Vagina (tissue), 2 donors: Measurements from ENCODE around the gene XRCC4. TPM values are rescaled to one million over a fixed set of nuclear protein-coding genes. Genes with fewer than 3 reads are reported as not detected.

Source experiments
- DNase-seq, 2 donors: peaks; one replicate each; pipeline ENCODE4 v3.0.0-alpha.2; 2017; ENCODE audit errors: extremely low spot score in 2 of 2
- H3K27ac ChIP-seq: fragments of 200-600 bp; sonication (generic); one replicate; pipeline ENCODE4 v1.5.1; 2019
- H3K27me3 ChIP-seq: fragments of 200-600 bp; sonication (generic); one replicate; pipeline ENCODE4 v1.5.1; 2019
- H3K36me3 ChIP-seq, 2 donors: fragments of 200-600 bp; sonication (generic); one replicate each; pipeline ENCODE4 v1.5.1; 2017 to 2019
- H3K4me1 ChIP-seq: fragments of 200-600 bp; sonication (generic); one replicate; pipeline ENCODE4 v1.5.1; 2019
- H3K4me3 ChIP-seq, 2 donors: fragments of 200-600 bp; sonication (generic); 1 replicate in 1 of 2; 2 replicates in 1 of 2; pipeline ENCODE4 v1.5.1; 2016 to 2019
- H3K9me3 ChIP-seq: fragments of 200-600 bp; sonication (generic); one replicate; pipeline ENCODE4 v1.5.1; 2019
- POLR2A ChIP-seq, 2 donors: fragments of 450-650 bp; IDR thresholded peaks; one replicate each; pipeline ENCODE4 v1.6.1; 2017; ENCODE audit warnings: antibody characterized with exemption in 2 of 2, mild to moderate bottlenecking in 2 of 2, moderate library complexity in 2 of 2
- POLR2AphosphoS5 ChIP-seq, 2 donors: sonication (generic); formaldehyde crosslinking; IDR thresholded peaks; one replicate each; pipeline ENCODE4 v1.9.0; 2017; ENCODE audit warnings: antibody characterized with exemption in 2 of 2, mild to moderate bottlenecking in 2 of 2, low read depth in 1 of 2; ENCODE audit not compliant: insufficient read depth in 1 of 2
- intact Hi-C: fragments of 100-400 bp; cut with DNase I; formaldehyde crosslinking; loops from one replicate; pipeline ENCODE4 v1.15.1; 2023
- total RNA-seq: library from RNA; depleted of rRNA; stranded (reverse); fragments of >200 nt; gene quantifications from one replicate; pipeline ENCODE4 v1.2.3, GENCODE V29; 2016
- TF ChIP-seq, protein P1 (sequence below), 3 experiments: fragments of 450-650 bp in 2 of 3; fragments of 200-600 bp in 1 of 3; sonication (generic) in 1 of 3; IDR thresholded peaks; one replicate each; pipeline ENCODE4 v1.5.1; 2017 to 2019; ENCODE audit warnings: antibody characterized with exemption in 3 of 3, mild to moderate bottlenecking in 2 of 3, moderate library complexity in 2 of 3

XRCC4 gene
- total RNA-seq: 5.4 TPM

DNA sequence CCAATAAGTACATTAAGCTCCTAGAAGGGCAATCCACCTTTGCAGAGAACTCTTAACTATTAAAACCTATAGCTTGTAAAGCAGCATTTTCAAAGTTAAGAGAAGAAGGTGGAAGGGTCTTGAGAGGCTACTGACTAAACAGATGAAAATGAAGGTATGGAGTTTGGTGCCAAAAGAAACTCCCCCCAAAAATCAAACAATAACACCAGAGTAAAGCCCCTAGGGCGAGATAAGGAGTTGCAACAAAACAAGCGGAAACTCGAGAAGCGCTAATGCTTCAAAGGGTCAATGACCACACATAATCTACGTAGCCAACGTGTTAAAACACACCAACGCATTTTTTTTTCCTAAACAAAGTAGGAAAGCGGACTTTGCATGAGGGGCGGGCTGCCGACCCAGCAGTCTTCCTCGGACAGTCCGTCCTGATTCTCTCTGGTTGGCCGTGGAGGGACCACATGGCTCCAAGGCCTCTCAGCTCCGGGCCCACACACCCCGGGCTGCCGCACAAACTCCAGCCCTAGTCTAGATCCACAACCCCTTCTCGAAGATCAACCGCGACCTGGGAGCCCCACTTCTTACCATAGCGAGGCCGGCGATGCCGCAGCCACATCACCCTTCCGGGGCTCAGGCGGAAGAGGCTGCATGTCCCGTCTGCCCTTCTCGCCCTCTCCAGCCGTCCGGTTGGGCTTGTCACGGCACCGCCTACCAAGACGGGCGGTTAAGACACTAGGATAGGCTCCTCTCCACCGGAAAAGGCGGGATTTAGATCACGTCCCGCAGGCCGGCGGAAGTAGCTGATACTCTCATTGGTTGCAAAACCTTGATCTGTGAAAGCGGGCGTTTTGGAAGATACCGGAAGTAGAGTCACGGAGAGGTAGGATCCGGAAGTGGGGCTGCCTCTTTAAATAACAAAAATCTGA, at the start of gene XRCC4, which contains the start of gene TMEM167A:
Gene XRCC4, plus strand, starts transcription at position 806 of the 920 bp plus-strand sequence. CDS start 27,373 bp downstream, outside the sequence.
Gene TMEM167A, minus strand, starts transcription at position 653 of the 920 bp plus-strand sequence. Its CDS starts 71 bp downstream, at position 582.
- TF ChIP-seq POLR2AphosphoS5 (IDR thresholded peaks at IDR 0.05; ENCODE audit: insufficient read depth in 1 of 2, low read depth in 1 of 2) (peak; percentile 95 to 98), POLR2A (IDR thresholded peaks at IDR 0.05) (peak in 1 of 2 donors; percentile 59)
- TF ChIP-seq, protein P1, sequence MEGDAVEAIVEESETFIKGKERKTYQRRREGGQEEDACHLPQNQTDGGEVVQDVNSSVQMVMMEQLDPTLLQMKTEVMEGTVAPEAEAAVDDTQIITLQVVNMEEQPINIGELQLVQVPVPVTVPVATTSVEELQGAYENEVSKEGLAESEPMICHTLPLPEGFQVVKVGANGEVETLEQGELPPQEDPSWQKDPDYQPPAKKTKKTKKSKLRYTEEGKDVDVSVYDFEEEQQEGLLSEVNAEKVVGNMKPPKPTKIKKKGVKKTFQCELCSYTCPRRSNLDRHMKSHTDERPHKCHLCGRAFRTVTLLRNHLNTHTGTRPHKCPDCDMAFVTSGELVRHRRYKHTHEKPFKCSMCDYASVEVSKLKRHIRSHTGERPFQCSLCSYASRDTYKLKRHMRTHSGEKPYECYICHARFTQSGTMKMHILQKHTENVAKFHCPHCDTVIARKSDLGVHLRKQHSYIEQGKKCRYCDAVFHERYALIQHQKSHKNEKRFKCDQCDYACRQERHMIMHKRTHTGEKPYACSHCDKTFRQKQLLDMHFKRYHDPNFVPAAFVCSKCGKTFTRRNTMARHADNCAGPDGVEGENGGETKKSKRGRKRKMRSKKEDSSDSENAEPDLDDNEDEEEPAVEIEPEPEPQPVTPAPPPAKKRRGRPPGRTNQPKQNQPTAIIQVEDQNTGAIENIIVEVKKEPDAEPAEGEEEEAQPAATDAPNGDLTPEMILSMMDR (IDR thresholded peaks at IDR 0.05): no peak
- no peaks in the 10 kb centered on the region for H3K27me3 ChIP-seq
- intact Hi-C loops: no loop called here
- peak within 1 kb of the TSS; percentile 57 to 89 for H3K4me3 ChIP-seq
- peaks cover 43% of the 10 kb centered on the region for H3K4me1 ChIP-seq
- H3K9me3 ChIP-seq: no peaks in the 10 kb centered on the region
- peak; percentile 97 to 98 for DNase-seq
- H3K36me3 ChIP-seq: no peaks in the 10 kb centered on the region
- peak within 1 kb of the TSS; percentile 64 for H3K27ac ChIP-seq

DNA sequence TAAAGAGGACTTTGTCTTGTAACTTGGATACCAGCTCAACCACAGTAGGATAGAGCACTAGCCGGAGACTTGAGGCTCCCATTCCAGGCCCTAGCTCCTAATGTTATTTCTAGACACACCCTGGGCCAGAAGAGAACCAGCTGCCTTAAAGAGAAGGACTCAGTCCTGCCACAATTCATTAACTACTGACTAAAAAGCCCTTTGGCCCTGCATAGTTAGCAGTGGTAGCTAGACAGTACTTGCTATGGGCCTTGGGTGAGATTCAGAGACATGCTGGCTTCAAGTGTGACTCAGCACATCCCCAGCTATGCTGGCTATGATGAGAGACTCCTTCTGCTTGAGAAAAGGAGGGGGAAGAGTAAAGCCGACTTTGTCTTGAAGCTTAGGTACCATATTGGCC, 47.4 kb upstream of the XRCC4 start:
- no peak overlapping the region for H3K27ac ChIP-seq
- H3K4me1 ChIP-seq: no peaks in the 10 kb centered on the region
- intact Hi-C loops: no loop called here
- H3K4me3 ChIP-seq: no peak overlapping the region
- H3K36me3 ChIP-seq: no peaks in the 10 kb centered on the region
- TF ChIP-seq POLR2AphosphoS5 (IDR thresholded peaks at IDR 0.05; ENCODE audit: insufficient read depth in 1 of 2, low read depth in 1 of 2) (no peak), POLR2A (IDR thresholded peaks at IDR 0.05) (no peak)
- TF ChIP-seq, protein P1 (IDR thresholded peaks at IDR 0.05): no peak
- no peaks in the 10 kb centered on the region for H3K27me3 ChIP-seq
- DNase-seq: no peak
- H3K9me3 ChIP-seq: no peaks in the 10 kb centered on the region

DNA sequence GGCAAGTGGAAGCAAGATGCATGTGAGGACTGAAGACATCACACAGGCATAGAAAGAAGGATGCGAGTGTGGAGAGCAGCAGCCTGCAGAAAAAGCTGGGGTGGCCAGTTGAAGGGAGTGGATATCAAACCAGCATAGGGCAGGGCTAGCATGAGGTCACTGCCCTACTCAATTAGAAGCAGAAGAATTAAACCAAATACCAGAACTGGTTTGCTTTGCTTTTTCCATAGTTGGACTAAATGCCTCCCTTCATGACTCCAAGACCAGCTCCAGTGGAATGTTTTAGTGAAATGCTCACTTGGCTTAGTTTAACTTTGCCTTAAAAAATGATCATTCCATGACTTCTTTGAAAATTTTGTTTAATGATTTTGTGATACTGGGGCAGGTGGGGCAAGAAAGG, 46.0 kb upstream of the XRCC4 start:
- TF ChIP-seq, protein P1 (IDR thresholded peaks at IDR 0.05): no peak
- TF ChIP-seq POLR2A (IDR thresholded peaks at IDR 0.05) (no peak), POLR2AphosphoS5 (IDR thresholded peaks at IDR 0.05; ENCODE audit: insufficient read depth in 1 of 2, low read depth in 1 of 2) (no peak)
- intact Hi-C loops: no loop called here

DNA sequence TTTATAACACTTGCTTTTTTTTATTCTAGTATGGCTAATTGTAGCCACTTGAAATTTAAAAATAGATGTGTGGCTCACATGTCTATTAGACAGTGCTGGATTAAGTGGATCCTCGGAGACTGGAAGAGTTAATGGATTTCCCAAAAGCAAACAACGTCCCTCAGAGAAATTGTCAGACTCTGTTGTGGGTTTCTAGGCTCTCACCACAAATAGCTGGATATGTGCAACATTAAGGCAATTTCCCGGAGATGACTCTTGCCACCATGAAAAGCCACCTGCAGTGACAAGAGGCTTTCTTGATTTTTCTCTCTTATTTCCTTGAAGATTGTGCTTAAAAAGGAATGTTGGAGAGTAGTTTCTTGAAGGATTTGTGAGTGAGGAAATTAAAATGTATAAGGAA, 43.3 kb upstream of the XRCC4 start:
- Histone ChIP-seq H3K36me3 (no peaks in the 10 kb centered on the region), H3K27me3 (no peaks in the 10 kb centered on the region), H3K4me3 (no peak overlapping the region), H3K9me3 (no peaks in the 10 kb centered on the region), H3K27ac (no peak overlapping the region), H3K4me1 (no peaks in the 10 kb centered on the region)
- no peak for DNase-seq
- TF ChIP-seq POLR2AphosphoS5 (IDR thresholded peaks at IDR 0.05; ENCODE audit: insufficient read depth in 1 of 2, low read depth in 1 of 2) (no peak), POLR2A (IDR thresholded peaks at IDR 0.05) (no peak)
- TF ChIP-seq, protein P1 (IDR thresholded peaks at IDR 0.05): no peak
- intact Hi-C loops: no loop called here

More for the DNA sequence above, 46.0 kb upstream of the XRCC4 start:
- Histone ChIP-seq H3K27me3 (no peaks in the 10 kb centered on the region), H3K9me3 (no peaks in the 10 kb centered on the region), H3K27ac (no peak overlapping the region), H3K4me1 (no peaks in the 10 kb centered on the region), H3K36me3 (no peaks in the 10 kb centered on the region), H3K4me3 (no peak overlapping the region)
- no peak for DNase-seq
